K562 (cell line): ENCODE results near the gene NFATC2. TPM values are rescaled to one million over a fixed set of nuclear protein-coding genes. Genes with fewer than 3 reads are reported as not detected.

Experiments
- ATAC-seq: fragments of 200-7000 bp; cut with Tn5 transposase; 3 replicates; pipeline ENCODE4 v1.9.1; 2020; ENCODE audit warnings: moderate library complexity
- BruUV-seq: library from RNA; stranded (reverse); fragments of 400-500 nt; replicated peaks from 2 replicates; lab custom pipeline; 2021; lab: Mats Ljungman, UMichigan
- CTCF ChIA-PET: fragments of 300-600 bp; formaldehyde crosslinking; extraction: SDS; loops from one replicate; lab custom pipeline; 2021; ENCODE audit warnings: low intra/inter-chr PET ratio; lab: Yijun Ruan, JAX
- POLR2A ChIA-PET: fragments of 300-600, 350-650 bp; sonication (Branson Sonifier 250); formaldehyde crosslinking; extraction: SDS; loops from one replicate; lab custom pipeline; 2021; ENCODE audit warnings: antibody characterized with exemption, inconsistent platforms; lab: Yijun Ruan, JAX
- DNase-seq, 4 experiments: peaks; one replicate each; pipeline versions ENCODE4 v3.0.0 to v3.0.0-alpha.2; 2011 to 2018; ENCODE audit warnings: low spot score in 3 of 4, mixed read lengths in 3 of 4; ENCODE audit errors: extremely low read depth in 1 of 4
- FAIRE-seq: peaks from 2 replicates; lab custom pipeline; 2011; peaks lifted over from hg19 to GRCh38; lab: Jason Lieb, UNC
- H2AFZ ChIP-seq: 2 replicates; pipeline ENCODE4 v1.6.0; 2011; ENCODE audit warnings: low read depth, low read length, control low read depth, inconsistent platforms
- H3K27ac ChIP-seq: fragments of 200-600 bp; 3 replicates; pipeline ENCODE4 v1.8.0; 2011; ENCODE audit warnings: low read depth, mild to moderate bottlenecking, control low read depth, inconsistent platforms, low read length, moderate library complexity, mixed read lengths; ENCODE audit errors: extremely low read depth
- H3K27me3 ChIP-seq, 2 experiments: fragments of 300-600 bp in 1 of 2; 2 replicates in 1 of 2; 3 replicates in 1 of 2; pipeline versions ENCODE4 v1.6.0 to v1.8.0; 2011; ENCODE audit warnings: inconsistent platforms in 2 of 2, low read length in 2 of 2, mild to moderate bottlenecking in 1 of 2, mixed read lengths in 1 of 2, moderate library complexity in 1 of 2; ENCODE audit not compliant: control insufficient read depth in 2 of 2, insufficient read depth in 2 of 2
- H3K36me3 ChIP-seq: fragments of 300-600 bp; 3 replicates; pipeline ENCODE4 v1.8.0; 2011; ENCODE audit warnings: mild to moderate bottlenecking, low read length, inconsistent platforms; ENCODE audit not compliant: control insufficient read depth, insufficient read depth
- H3K4me1 ChIP-seq, 2 experiments: fragments of 200-600 bp in 1 of 2; replicated peaks in 1 of 2; 2 replicates in 1 of 2; 3 replicates in 1 of 2; pipeline versions ENCODE4 v1.5.1 to v1.8.0; 2011; ENCODE audit warnings: inconsistent platforms in 2 of 2, low read length in 2 of 2, mild to moderate bottlenecking in 1 of 2, mixed read lengths in 1 of 2, moderate library complexity in 1 of 2; ENCODE audit not compliant: control insufficient read depth in 2 of 2, insufficient read depth in 2 of 2
- H3K4me2 ChIP-seq: 2 replicates; pipeline ENCODE4 v1.6.1; 2011; ENCODE audit warnings: low read length, control low read depth, inconsistent platforms, mixed read lengths; ENCODE audit not compliant: insufficient read depth
- H3K4me3 ChIP-seq: fragments of 200-600 bp; sonication (generic), shearing (Covaris generic); 2 replicates; pipeline ENCODE4 v1.5.1; 2016; ENCODE audit warnings: control low read depth, inconsistent platforms
- H3K79me2 ChIP-seq: fragments of 200-600 bp; 3 replicates; pipeline ENCODE4 v1.8.0; 2011; ENCODE audit warnings: low read length, inconsistent platforms; ENCODE audit not compliant: control insufficient read depth, insufficient read depth
- H3K9ac ChIP-seq, 2 experiments: 2 replicates each; pipeline versions ENCODE4 v1.6.0 to v1.6.1; 2011; ENCODE audit warnings: low read depth in 2 of 2, low read length in 2 of 2, control low read depth in 1 of 2, inconsistent platforms in 1 of 2, mild to moderate bottlenecking in 1 of 2, mixed read lengths in 1 of 2; ENCODE audit not compliant: insufficient read depth in 1 of 2
- H3K9me1 ChIP-seq: one replicate; pipeline ENCODE4 v1.6.0; 2011; ENCODE audit warnings: inconsistent platforms, mild to moderate bottlenecking, low read length, moderate library complexity; ENCODE audit not compliant: control insufficient read depth, insufficient read depth
- H3K9me3 ChIP-seq: replicated peaks from 2 replicates; pipeline ENCODE4 v1.5.1; 2011; ENCODE audit warnings: low read depth, low read length, inconsistent platforms; ENCODE audit not compliant: control insufficient read depth, insufficient read depth
- H4K20me1 ChIP-seq: replicated peaks from 2 replicates; pipeline ENCODE4 v1.6.1; 2011; ENCODE audit warnings: low read length, inconsistent platforms, mixed read lengths; ENCODE audit not compliant: control insufficient read depth, insufficient read depth
- HDAC2 ChIP-seq: fragments of 450-650 bp; IDR thresholded peaks from 2 replicates; pipeline ENCODE4 v1.6.1; 2016; ENCODE audit warnings: mild to moderate bottlenecking
- MBD1 ChIP-seq: fragments of 250-450 bp; sonication (Bioruptor Pico); IDR thresholded peaks from 2 replicates; pipeline ENCODE4 v1.8.0; 2022; ENCODE audit warnings: inconsistent platforms
- NFYB ChIP-seq: IDR thresholded peaks from 2 replicates; pipeline ENCODE4 v1.6.1; 2011; ENCODE audit warnings: mild to moderate bottlenecking, moderate library complexity; ENCODE audit not compliant: insufficient read length; ENCODE audit errors: extremely low read depth
- TBP ChIP-seq: optimal IDR thresholded peaks from 2 replicates; pipeline ENCODE3; 2011; ENCODE audit warnings: low read depth, low read length, improper control_type of control experiment
- ZNF175 ChIP-seq: fragments of 200-800 bp; sonication (Bioruptor generic); IDR thresholded peaks from 2 replicates; pipeline ENCODE4 v1.6.1; 2016; ENCODE audit warnings: low read depth, mild to moderate bottlenecking, missing genetic modification characterization, missing compliant biosample characterization
- WGBS: fragments of 100-300 bp; shearing (Covaris generic); methylation state at CpG from one replicate; pipeline ENCODE4 v1.1.6; 2016; ENCODE audit warnings: low coverage, mixed read lengths; ENCODE audit not compliant: insufficient coverage; ENCODE audit errors: missing lambda C conversion rate; 5-methylcytosine and 5-hydroxymethylcytosine counted together
- in situ Hi-C: fragments of 300-500 bp; cut with MboI; formaldehyde crosslinking; loops from 4 replicates; pipeline ENCODE4 v1.15.0; 2018; ENCODE audit warnings: inconsistent platforms, mixed read lengths
- intact Hi-C: fragments of 100-400 bp; cut with micrococcal nuclease; formaldehyde crosslinking; loops from 2 replicates; pipeline ENCODE4 v1.14.2; 2022
- polyA plus RNA-seq, 8 experiments: library from polyadenylated mRNA; depleted of rRNA in 4 of 8; stranded (reverse) in 5 of 8; unstranded in 3 of 8; fragments of >200 nt; fragmentation: Nextera tagmentation in 2 of 8; fragmentation: Illumina TruSeq in 1 of 8; extraction: Ambion mirVana in 2 of 8; extraction: Trizol in 1 of 8; gene quantifications; 2 replicates each; pipeline versions ENCODE4 v1.2.1 to v1.2.3, GENCODE V29; 2011 to 2014; ENCODE audit warnings: inconsistent platforms in 1 of 8, missing spikeins in 1 of 8
- total RNA-seq, 7 experiments: library from RNA; depleted of rRNA in 6 of 7; stranded (reverse); fragments of >200 nt in 6 of 7; fragmentation: Illumina TruSeq in 2 of 7; extraction: Trizol in 2 of 7; gene quantifications; 2 replicates each; pipeline versions ENCODE4 v1.2.1 to v1.2.3, GENCODE V29; 2011 to 2021; ENCODE audit warnings: low replicate concordance in 1 of 7
- TF ChIP-seq, protein P1 (sequence below): IDR thresholded peaks from 2 replicates; pipeline ENCODE4 v1.6.1; 2014; ENCODE audit warnings: antibody characterized with exemption

NFATC2 gene
- total and polyA plus RNA-seq, 9 of the 15 experiments (the other 6 are each of a cell fraction or from before 2014, with no cell fraction given) = 1.9 to 11.2 (median 3.0) TPM

DNA sequence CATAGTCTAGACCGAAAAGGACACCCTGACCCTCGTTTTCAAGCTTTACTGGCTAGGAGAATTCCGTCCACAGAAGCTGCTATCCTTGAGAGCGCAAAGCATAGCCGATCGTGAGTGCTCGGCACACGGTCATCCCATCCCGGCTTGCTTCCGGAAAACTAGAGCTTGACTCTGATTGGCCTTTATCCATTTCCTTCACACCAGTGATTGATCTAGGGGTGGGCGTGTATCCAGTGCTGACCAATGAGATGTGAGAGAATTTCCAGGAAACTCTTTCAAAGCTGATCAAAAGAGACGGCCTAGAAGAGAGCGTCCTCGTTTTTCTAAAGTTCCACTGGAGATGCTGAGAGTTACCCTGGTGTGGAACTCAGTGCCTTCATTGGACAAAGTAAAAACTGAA is 41.0 kb upstream of the NFATC2 start:
- Histone ChIP-seq H3K9ac (no peak overlapping the region), H3K4me2 (no peak overlapping the region), H3K9me1 (no peaks in the 10 kb centered on the region), H3K36me3 (no peaks in the 10 kb centered on the region), H3K9me3 (no peaks in the 10 kb centered on the region), H3K79me2 (no peaks in the 10 kb centered on the region), H3K4me1 (no peaks in the 10 kb centered on the region), H2AFZ (0 out of 2 replicates have a peak overlapping the region, but pooled peaks have one; percentile 32), H3K27ac (no peak overlapping the region), H3K27me3 (no peaks in the 10 kb centered on the region), H4K20me1 (no peaks in the 10 kb centered on the region), H3K4me3 (no peak overlapping the region)
- ATAC-seq (no peak), FAIRE-seq (no peak), DNase-seq (no peak)
- 62% methylated on average over 14 of the region's 14 CpGs for WGBS
- ChIA-PET CTCF (no interaction called here), POLR2A (interaction anchor here (0.9 to 1.4 kb wide), 2 partner anchors 11 to 14 kb away, joined by 3 read pairs; no protein-coding TSS in a partner anchor)
- intact Hi-C loops = no loop called here
- in situ Hi-C loops = no loop called here
- TF ChIP-seq ZNF175 (CRISPR knock-in tag) (no peak), MBD1 (no peak), NFYB (peak; percentile 6), HDAC2 (no peak), TBP (no peak)
- TF ChIP-seq, protein P1, sequence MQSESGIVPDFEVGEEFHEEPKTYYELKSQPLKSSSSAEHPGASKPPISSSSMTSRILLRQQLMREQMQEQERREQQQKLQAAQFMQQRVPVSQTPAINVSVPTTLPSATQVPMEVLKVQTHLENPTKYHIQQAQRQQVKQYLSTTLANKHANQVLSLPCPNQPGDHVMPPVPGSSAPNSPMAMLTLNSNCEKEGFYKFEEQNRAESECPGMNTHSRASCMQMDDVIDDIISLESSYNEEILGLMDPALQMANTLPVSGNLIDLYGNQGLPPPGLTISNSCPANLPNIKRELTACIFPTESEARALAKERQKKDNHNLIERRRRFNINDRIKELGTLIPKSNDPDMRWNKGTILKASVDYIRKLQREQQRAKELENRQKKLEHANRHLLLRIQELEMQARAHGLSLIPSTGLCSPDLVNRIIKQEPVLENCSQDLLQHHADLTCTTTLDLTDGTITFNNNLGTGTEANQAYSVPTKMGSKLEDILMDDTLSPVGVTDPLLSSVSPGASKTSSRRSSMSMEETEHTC = no peak
- BruUV-seq = no TSS peak
